DMS114 treated with DMSO at 0.1 percent for 48 hours (cell line): ENCODE data around the gene UNC80.
"Not testable (repeated sequence)": the region's sequence is repeated elsewhere in the genome, so short reads cannot be mapped to it uniquely, and the experiment has no call there.

Source experiments
- DNase-seq: peaks from one replicate; lab custom pipeline; 2025; ENCODE audit not compliant: unreplicated experiment; lab: John Stamatoyannopoulos, UW

The UNC80 gene, protein sequence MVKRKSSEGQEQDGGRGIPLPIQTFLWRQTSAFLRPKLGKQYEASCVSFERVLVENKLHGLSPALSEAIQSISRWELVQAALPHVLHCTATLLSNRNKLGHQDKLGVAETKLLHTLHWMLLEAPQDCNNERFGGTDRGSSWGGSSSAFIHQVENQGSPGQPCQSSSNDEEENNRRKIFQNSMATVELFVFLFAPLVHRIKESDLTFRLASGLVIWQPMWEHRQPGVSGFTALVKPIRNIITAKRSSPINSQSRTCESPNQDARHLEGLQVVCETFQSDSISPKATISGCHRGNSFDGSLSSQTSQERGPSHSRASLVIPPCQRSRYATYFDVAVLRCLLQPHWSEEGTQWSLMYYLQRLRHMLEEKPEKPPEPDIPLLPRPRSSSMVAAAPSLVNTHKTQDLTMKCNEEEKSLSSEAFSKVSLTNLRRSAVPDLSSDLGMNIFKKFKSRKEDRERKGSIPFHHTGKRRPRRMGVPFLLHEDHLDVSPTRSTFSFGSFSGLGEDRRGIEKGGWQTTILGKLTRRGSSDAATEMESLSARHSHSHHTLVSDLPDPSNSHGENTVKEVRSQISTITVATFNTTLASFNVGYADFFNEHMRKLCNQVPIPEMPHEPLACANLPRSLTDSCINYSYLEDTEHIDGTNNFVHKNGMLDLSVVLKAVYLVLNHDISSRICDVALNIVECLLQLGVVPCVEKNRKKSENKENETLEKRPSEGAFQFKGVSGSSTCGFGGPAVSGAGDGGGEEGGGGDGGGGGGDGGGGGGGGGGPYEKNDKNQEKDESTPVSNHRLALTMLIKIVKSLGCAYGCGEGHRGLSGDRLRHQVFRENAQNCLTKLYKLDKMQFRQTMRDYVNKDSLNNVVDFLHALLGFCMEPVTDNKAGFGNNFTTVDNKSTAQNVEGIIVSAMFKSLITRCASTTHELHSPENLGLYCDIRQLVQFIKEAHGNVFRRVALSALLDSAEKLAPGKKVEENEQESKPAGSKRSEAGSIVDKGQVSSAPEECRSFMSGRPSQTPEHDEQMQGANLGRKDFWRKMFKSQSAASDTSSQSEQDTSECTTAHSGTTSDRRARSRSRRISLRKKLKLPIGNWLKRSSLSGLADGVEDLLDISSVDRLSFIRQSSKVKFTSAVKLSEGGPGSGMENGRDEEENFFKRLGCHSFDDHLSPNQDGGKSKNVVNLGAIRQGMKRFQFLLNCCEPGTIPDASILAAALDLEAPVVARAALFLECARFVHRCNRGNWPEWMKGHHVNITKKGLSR (N-terminal part only)

DNA sequence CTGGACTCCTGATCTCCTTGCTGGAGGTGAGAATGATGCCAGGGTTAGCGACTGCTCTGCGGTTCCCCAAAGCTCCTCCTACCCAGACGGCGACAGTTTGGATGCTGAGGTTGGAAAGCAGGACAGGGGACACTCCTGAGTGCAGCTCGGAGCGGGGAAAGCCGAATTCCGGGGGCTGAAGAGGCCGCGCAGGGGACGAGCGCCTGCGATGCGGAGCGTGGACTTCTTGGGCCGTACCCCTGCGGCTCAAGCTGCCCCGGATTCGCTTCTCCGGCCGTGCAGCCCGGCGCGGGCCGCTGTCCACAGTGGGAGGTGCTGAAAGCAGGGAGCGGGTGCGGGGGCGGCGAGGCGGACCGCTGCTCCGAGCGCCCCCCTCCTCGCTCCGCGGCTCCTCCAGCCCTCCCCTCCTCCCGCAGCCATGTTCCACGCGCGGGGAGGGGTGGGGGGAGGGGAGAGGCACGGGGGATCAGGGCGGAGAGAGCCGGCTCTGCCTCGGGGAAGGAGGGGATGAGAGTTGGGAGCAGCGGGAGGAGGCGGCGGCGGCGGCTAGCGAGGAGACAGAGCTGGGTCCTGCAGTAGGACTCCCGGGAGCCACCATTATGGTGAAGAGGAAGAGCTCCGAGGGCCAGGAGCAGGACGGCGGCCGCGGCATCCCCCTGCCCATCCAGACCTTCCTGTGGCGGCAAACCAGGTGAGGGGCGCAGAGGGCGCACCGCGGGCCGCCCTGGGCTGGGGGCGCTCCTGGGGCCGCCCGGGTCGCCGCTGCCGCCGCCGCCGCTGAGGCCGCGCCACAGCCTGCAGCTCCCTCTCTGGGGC, at the start of gene UNC80:
Gene UNC80 (plus strand): TSS at position 359 of the 816 bp plus-strand sequence. CDS start 241 bp downstream, at position 600.
- no peak for DNase-seq

DNA sequence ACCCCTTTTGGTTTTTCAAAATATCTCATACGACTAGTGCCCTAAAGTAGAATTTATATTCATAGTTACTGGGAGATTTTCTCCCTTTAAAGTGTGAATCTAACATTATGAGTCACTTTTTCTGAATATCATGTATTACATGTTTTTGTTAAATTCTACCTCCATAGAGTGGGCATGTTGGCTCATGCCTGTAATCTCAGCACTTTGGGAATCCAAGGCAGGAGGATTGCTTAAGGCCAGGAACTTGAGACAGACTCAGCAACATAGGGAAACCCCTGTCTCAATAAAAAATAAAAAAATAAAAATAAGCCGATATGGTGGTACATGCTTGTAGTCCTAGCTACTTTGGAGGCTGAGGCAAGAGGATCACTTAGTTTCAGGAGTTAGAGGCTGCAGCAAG, 45.3 kb upstream of the UNC80 start:
- no peak for DNase-seq

DNA sequence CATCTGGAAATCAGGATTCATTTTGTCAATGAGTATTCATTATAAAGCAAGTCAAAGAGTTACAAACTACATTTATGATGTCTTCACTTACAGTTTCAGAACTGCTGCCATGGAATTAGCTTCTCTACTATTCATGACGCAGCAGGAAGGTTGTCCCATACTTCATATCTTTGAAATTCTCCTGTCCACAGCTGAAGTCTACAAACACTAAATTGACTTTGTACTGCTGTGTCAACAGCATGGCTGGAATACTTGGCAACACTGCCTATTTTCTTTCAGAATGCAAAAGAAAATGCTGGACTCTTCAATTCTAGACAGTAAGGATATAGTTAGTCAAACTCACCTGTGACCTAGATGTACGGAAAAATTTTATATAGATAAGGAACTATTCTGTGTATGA, 44.6 kb upstream of the UNC80 start:
- DNase-seq: no peak

DNA sequence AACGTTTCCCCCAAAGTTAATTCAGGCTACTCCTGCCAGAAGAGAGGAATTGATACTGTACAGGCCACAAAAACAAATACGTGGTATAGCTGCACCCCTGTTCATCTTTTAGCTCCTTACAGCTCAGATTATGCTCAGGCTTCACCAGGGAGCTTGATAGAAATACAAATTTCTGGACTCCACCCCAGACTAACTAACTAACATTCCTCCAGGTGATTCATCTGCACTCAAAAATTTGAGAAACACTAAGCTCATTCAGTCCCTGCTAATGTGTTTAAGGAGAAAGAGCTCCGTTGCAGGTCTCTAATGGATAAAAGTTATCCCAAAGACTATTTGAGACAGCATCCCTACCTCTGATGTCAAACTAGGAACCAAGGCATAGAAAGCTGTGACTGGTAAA, 36.8 kb upstream of the UNC80 start:
- no peak for DNase-seq

DNA sequence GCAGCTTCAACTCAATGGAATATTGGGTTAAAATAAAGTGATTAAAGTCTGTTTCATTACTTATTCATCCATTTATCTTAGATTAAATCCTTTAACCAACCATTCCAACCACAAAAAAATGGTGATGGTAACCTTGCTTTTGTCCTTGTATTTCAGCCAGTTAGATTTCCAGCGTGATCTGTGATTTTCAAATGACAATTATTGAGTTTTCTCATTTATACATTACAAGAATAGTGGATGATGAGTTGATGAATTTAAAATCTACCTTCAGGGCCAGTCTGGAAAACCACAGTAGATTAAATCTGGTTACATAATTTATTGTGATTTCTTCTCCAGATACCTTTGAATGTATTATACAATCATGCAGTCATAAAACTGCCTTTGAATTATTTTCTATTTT, 29.7 kb upstream of the UNC80 start:
- DNase-seq: no peak

DNA sequence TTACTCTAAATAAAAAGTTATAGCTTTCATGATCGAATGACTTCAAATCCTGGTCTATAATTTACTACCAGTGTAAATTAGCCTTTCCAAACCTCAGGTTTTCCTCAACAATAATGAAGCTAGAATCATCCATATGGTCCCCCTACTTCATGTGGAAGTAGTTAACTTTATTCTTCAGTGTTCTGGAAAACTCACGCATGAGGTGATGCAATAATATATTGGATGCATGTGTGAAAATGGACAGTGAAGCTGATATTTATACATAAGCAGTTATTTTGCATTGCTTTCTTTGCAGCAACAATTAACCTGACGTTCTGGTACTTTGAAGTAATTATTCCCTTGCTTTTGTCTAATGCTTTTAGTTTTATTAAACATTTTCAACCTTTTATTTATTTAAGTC, 18.6 kb upstream of the UNC80 start:
- no peak for DNase-seq

DNA sequence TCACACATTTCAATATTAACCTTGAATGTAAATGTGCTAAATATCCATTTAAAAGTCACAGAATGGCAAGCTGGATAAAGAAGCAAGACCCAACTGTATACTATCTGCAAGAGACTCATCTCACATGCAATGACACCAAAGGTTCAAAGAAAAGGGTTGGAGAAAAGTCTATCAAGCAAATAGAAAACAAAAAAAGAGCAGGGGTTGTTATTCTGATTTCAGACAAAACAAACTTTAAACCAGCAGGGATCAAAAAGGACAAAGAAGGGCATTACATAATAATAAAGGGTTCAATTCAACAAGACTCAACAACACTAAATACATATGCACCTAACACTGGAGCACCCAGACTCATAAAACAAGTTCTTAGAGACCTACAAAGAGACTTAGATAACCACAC, 14.5 kb upstream of the UNC80 start:
- DNase-seq: no peak

DNA sequence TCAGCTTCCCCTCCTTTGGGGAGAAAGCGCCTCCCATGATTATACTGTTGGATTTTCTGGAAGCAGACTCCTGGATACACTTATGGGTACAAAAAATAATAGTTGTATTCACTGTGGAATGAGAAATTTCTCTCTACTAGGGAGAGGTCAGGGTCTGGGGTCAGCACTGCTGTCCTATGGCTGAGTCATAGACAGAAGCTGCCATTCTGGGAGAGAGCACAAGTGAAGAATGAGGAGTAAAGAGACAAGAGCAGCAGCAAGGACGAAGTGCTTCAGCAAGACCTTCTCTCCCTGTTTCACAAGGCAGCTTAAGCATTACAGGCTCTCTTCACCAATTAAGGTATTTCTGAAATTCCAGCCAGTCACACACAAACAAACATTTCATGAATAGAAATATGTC, 10.1 kb upstream of the UNC80 start:
- no peak for DNase-seq

DNA sequence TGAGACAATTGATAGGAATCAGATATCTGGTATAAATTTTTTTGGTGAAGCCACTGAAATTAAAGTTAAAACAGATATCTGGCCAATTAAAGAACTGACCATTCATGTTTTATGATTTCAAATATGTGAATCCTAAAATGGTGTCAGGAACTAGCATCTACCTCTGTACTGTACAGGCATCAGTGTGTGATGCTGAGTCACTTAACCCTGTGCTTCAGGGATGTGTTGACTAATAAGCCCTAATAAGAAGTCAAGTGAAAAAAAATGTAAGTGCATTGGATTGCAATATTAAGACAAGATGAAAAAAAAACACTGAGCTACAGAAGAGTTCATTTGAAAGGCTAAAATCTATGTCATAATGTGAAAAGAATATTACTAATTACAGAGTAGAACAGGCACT, 9.1 kb upstream of the UNC80 start:
- DNase-seq: no peak

DNA sequence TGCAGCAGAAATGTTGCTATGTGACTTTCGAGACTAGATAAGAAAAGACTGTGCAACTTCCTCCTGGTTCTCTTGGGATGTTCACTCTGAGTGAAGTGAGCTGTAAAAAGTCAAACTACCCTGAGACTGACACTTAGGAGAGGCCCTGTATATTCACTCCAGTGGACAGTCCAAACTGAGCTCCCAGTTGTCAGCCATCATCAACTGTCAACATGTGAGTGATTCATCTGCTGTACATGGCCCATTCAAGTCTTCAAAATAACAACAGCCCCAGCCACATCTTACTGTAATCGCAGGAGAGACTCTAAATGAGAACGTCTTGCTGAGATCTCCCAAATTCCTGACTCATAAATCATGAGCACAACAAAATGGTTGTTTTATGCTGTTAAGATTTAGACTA, 8.5 kb upstream of the UNC80 start:
- no peak for DNase-seq

DNA sequence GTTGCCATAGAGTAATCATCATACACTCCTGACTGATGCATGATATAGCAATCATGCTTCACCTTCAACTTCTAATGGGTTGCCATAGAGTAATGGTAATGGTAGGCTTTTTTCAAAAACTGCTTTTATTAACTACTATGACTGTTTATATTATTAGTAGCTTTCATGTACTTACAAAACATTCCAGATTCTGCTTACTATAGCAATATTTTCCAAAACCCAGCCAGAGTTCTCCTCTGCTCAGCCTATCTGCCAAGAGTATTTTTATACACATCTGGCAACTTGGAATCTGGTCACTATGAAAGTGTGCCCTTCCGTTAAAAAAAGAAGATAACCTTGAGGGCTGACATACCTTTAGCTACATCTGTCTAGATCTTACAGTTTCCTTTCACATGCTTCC, 5.0 kb upstream of the UNC80 start:
- DNase-seq: no peak

DNA sequence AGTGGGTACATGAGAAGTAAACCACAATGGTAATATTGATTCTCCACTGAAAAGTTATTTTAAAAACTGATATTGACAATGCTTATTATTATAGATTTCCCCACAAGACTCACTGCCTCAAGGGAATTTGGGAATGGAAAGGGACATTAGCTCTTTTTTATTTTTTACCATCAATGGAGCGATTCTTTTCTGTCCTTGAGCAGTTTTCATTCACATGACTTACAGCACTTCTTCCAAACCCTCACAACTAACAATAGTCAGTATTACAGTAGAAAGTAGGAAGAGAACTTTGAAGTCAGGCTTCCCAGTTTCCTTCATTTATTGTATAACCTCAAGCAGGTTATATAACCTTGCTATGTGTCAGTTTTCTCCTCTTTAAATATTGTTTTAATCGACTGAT, 4.3 kb upstream of the UNC80 start:
- DNase-seq: no peak

DNA sequence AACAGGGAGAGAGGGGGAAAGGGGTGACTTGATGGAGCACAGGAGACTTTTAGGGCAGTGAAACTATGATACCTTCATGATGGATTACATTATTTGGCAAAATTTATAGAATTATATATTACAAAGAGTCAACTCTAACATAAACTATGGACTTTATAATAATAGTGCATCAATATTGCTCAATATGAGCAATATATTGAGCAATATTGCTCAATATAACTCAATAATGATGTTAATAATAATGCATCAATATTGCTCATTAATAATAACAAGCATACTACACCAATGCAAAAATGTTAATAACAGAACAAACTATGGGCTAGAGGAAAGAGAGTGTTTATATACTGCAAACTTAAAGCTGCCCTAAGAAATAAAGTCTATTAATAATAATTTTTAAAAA, 3.1 kb upstream of the UNC80 start:
- DNase-seq: no peak

DNA sequence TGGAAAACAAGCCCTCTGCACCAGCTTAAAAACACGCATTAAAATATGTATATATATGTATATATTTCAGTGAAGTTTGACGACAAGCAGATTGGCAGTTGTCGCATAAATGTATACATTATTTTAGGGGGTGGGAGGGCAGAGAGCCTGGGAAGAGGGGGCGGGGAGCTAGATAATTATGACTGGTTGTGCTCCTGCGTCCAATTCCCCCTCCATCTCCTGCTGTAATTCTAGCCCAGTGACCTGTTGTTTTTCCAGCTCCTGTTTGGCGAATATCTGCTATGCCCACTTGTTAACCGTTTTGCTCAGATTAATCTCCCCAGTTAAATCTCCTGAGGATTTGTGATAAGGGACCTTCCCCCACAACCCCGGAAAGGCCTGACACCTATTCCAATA, 656 bp downstream of the UNC80 start:
- no peak for DNase-seq

DNA sequence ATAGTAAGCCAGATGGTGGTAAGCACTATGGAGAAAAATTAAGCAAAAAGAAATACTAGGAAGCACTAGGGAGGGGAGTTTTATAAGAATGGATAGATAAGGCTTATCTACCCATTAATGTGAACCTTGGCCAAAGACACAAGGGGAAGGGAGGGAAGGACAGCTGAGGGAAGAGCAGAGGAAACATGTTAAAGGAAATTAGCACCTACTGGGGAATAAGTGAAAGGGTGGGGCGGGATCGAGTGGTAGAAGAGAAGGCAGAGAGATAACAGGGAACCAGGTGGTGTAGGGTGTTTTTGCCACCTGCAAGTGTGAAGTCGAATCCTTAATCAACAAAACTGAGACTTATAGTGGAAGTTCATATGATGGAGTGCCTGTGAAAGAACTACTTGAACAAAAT, 1.7 kb downstream of the UNC80 start:
- no peak for DNase-seq

DNA sequence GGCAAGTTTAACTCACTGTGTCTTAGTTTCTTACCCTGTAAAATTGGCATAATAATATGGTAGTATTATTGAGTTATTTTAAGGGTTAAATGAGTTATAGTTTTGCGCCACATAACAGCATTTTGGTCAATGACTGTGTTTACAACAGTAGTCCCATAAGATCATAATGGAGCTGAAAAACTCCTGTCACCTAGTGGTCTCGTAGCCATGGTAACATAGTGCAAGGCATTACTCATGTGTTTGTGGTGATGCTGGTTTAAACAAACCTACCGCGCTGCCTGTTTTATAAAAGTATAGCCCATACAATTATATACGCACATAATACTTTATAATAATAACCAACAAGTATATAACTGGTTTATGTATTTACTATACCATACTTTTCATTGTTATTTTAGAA, 15.8 kb downstream of the UNC80 start:
- DNase-seq: no peak

DNA sequence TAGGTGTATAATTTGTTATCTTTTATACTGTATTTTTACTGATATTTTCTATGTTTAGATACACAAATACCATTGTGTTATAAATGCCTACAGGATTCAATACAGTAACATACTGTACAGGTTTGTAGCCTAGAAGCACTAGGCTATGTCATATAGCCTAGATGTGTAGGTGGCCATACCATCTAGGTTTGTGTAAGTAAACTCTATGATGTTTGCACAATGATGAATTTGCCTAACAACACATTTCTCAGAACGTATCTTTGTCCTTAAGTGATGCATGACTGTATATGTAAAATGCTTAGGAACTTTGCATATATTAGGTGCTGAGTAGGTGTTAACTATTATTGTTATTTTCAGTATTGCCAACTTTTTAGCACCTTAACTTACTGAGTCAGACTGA, 17.3 kb downstream of the UNC80 start:
- no peak for DNase-seq

DNA sequence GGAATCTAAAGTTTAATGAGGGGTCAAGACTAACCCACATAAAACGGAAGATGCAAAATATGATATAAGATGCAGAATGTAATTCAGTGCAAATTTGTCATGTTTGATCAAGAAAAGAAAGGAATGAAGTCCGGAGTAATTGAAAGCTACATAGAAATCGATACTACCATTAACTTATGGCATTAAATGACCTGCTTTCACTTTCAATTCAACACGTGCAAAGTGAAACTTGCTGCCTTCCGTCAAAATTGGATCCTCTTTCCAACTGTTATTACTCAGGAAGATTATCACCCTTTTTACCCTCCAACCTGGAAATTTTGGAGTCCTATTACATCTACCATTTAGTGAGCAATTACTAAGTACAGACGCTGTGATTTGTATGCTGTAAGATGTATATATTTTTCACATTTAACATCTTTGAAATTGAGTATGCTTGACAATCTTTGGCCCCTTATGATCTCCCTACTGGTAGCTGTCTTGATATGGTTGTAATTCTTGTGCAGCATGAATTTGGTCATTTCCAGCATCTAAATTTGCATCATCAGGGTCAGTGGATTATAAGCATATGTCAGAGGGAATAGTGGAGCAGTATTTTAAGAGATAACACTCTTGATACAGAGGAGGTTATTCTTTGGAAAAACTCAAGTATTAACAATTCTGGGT, 18.6 kb downstream of the UNC80 start:
- no peak for DNase-seq

DNA sequence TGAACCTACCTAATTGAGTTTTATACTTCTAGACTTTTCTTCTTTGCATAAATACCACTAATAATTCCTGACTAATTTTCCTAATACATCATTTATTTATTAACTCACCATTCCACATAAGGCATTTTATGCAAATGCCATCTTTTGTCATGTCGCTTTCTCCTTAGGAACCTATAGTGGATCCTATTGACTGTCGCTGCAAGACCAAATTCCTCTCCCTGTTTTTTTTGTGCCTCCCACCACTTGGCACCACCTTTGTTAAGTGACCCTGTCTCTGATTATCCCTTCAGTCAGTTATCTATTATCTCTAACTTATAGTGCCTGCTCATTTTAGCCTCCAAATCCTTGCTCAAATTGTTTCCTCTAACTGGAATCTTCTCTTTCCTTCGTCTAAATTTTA, 19.5 kb downstream of the UNC80 start:
- DNase-seq: no peak

DNA sequence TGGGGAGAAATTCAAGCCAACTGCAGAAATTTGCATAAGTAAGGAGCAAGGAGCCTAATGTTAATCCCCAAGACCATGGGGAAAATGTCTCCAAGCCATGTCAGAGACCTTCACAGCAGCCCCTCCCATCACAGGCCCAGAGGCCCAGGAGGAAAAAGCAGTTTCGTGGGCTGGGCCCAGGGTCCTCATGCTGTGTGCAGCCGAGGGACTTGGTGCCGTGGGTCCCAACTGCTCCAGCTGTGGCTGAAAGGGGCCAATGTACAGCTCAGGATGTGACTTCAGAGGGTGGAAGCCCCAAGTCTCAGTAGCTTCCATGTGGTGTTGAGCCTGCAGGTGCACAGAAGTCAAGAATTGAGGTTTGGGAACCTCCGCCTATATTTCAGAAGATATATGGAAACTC, 23.8 kb downstream of the UNC80 start:
- DNase-seq: not testable (repeated sequence)
